Measurements from ENCODE around the gene REXO1. TPM values are rescaled to one million over a fixed set of nuclear protein-coding genes. Genes with fewer than 3 reads are reported as not detected.
A peak's percentile ranks its signal among the peaks of the same experiment; 100 is the strongest.

REXO1 gene
- total RNA-seq, 4 donors from 2014 or later = 7.5 to 16.4 (median 15.4) TPM

DNA sequence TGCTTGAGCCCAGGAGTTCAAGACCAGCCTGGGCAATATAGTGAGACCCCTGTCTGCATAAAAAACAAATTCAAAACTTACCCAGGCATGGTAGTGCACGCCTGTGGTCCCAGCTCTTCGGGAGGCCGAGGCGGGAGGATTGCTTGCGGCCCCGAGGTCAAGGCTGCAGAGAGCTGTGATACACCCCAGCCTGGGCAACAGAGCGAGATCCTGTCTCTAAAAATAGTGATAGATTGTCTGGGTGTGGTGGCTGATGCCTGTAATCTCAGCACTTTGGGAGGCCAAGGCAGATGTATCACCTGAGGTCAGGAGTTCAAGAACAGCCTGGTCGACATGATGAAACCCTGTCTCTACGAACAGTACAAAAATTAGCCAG, 19.1 kb upstream of the REXO1 start:
- Histone ChIP-seq H3K4me1 (peaks cover 4 to 38% (median 14%) of the 10 kb centered on the region in 3 donors), H3K36me3 (peaks cover 0 to 26% (median 5%) of the 10 kb centered on the region in 3 donors), H3K4me3 (no peak overlapping the region), H3K9me3 (no peaks in the 10 kb centered on the region), H3K27me3 (no peaks in the 10 kb centered on the region), H3K27ac (no peak overlapping the region)
- DNase-seq = no peak
- 96 to 97% methylated on average over 6 to 9 of the region's 9 CpGs for WGBS, 2 donors
- intact Hi-C loops (cut with DNase I) = no loop called here
- TF ChIP-seq POLR2A (IDR thresholded peaks at IDR 0.05) = no peak
- TF ChIP-seq, protein P1, sequence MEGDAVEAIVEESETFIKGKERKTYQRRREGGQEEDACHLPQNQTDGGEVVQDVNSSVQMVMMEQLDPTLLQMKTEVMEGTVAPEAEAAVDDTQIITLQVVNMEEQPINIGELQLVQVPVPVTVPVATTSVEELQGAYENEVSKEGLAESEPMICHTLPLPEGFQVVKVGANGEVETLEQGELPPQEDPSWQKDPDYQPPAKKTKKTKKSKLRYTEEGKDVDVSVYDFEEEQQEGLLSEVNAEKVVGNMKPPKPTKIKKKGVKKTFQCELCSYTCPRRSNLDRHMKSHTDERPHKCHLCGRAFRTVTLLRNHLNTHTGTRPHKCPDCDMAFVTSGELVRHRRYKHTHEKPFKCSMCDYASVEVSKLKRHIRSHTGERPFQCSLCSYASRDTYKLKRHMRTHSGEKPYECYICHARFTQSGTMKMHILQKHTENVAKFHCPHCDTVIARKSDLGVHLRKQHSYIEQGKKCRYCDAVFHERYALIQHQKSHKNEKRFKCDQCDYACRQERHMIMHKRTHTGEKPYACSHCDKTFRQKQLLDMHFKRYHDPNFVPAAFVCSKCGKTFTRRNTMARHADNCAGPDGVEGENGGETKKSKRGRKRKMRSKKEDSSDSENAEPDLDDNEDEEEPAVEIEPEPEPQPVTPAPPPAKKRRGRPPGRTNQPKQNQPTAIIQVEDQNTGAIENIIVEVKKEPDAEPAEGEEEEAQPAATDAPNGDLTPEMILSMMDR (IDR thresholded peaks at IDR 0.05) = no peak

DNA sequence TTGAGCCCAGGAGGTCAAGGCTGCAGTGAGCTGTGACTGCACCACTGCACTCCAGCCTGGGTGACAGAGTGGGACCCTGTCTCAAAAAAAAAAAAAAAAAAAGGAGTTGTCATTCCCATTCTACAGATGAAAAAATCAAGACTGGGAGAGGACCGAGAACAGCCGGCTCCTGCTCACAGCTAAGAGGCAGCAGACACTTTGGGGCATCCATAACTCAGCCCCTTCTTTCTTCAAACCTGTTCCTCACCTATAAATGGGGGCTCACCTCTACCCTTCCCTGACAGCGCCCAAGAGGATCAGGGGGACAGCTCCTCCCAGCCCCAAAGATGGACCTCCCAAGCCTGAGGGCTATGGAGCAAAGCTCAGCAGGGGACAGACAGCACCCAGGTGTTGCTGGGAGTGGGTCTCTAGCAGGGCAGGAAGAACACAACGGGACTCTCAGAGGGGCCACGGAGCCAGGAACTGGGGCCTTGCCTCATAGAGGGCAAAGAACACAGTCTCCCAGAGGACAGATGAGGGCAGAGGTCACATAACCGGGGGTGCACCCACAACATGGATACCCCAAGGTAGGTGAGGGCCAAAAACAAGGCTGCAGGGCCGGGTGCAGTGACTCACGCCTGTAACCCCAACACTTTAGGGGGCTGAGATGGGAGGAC, 18.5 kb upstream of the REXO1 start:
- H3K27ac ChIP-seq = no peak overlapping the region
- H3K4me1 ChIP-seq = peaks cover 6 to 38% (median 14%) of the 10 kb centered on the region in 3 donors
- no peak for DNase-seq
- WGBS, 2 donors = 81 to 84% methylated on average over 6 to 8 of the region's 8 CpGs
- intact Hi-C loops (cut with DNase I) = no loop called here
- no peak overlapping the region for H3K4me3 ChIP-seq
- H3K27me3 ChIP-seq = no peaks in the 10 kb centered on the region
- H3K9me3 ChIP-seq = no peaks in the 10 kb centered on the region
- H3K36me3 ChIP-seq = peaks cover 0 to 21% (median 5%) of the 10 kb centered on the region in 3 donors
- TF ChIP-seq, protein P1 (IDR thresholded peaks at IDR 0.05) = no peak
- TF ChIP-seq POLR2A (IDR thresholded peaks at IDR 0.05) = no peak

- WGBS, 2 donors = 92 to 97% methylated on average over 6 of the region's 17 CpGs
- intact Hi-C loops (cut with DNase I) = no loop called here
- DNase-seq = no peak
- no peaks in the 10 kb centered on the region for H3K27me3 ChIP-seq
- peaks cover 21 to 43% (median 25%) of the 10 kb centered on the region in 3 donors for H3K4me1 ChIP-seq
- peaks cover 0 to 6% (median 5%) of the 10 kb centered on the region in 3 donors for H3K36me3 ChIP-seq
- H3K9me3 ChIP-seq = no peaks in the 10 kb centered on the region
- no peak for TF ChIP-seq POLR2A (IDR thresholded peaks at IDR 0.05)
- H3K4me3 ChIP-seq = peak overlapping the region; percentile 77 to 87 (median 86)
- peak overlapping the region; percentile 95 to 97 (median 96) for H3K27ac ChIP-seq
Measured at GRCh38 chr19:1865172-1866010, 17.1 kb upstream of the REXO1 start.

DNA sequence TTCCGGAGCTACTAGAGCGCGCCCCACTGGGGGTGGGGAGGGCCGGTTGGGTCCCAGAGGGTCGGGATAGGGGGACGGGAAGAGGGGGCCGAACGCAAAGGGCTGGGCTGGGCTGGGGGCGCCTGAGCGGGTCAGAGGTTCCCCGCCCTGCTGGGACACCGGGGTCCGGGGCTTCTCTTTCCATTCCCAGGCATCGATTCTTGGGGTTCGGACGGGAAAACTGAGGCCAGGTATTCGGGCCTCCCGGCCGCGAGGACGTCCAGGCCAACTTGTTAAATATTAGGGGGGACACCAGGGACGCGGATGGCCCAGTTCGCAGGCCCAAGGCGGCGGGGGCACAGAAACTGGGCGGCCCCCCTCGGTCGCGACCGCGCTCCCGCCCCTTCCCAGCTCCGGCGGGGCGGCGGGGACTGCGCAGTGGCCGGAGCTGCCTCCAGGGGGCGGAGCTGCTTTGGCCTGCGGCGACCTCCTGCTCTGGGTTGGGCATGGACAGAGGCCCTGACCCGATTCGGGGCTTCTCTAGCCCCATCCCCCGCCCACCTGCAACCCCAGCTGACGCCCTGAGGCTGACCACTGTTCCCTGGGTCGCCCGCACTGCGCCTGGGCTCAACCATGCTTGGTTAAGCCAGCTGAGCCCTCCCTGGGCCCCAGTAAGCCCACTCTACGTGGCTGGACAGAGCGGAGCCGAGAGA, 16.3 kb upstream of the REXO1 start:
- WGBS, 2 donors = 6% methylated on average over 19 of the region's 52 CpGs; no CpG with 5 or more reads in 1 of the 2 donors
- Histone ChIP-seq H3K27me3 (no peaks in the 10 kb centered on the region), H3K4me1 (peaks cover 28 to 51% (median 32%) of the 10 kb centered on the region in 3 donors), H3K4me3 (peak overlapping the region; percentile 77 to 87 (median 86)), H3K9me3 (no peaks in the 10 kb centered on the region), H3K36me3 (peaks cover 0 to 5% (median 0%) of the 10 kb centered on the region in 3 donors), H3K27ac (peak overlapping the region; percentile 95 to 97 (median 96))
- TF ChIP-seq, protein P1 (IDR thresholded peaks at IDR 0.05) = peak; percentile 78 to 94 (median 88)
- peak in 2 of 4 donors; percentile 3 to 40 for TF ChIP-seq POLR2A (IDR thresholded peaks at IDR 0.05)
- intact Hi-C loops (cut with DNase I) = no loop called here
- DNase-seq = no peak

- no CpG with 5 or more reads among the region's 115 CpGs for WGBS, 2 donors
- no peaks in the 10 kb centered on the region for H3K27me3 ChIP-seq
- TF ChIP-seq, protein P1 (IDR thresholded peaks at IDR 0.05) = peak in 1 of 6 experiments; percentile 2
- no peak for TF ChIP-seq POLR2A (IDR thresholded peaks at IDR 0.05)
- DNase-seq = peak; percentile 84
- H3K4me1 ChIP-seq = peaks cover 36 to 54% (median 40%) of the 10 kb centered on the region in 3 donors
- intact Hi-C loops (cut with DNase I) = no loop called here
- H3K4me3 ChIP-seq = peak overlapping the region; percentile 77 to 87 (median 86)
- no peaks in the 10 kb centered on the region for H3K9me3 ChIP-seq
- H3K27ac ChIP-seq = peak overlapping the region; percentile 95 to 97 (median 96)
- H3K36me3 ChIP-seq = peaks cover 0 to 5% (median 0%) of the 10 kb centered on the region in 3 donors
Measured at GRCh38 chr19:1863638-1864479, 15.6 kb upstream of the REXO1 start.
